Measurements from ENCODE around the gene TMEM123.

GRCh38 chr11:102499151-102499550 lies 46.6 kb upstream of the TMEM123 start:
- TF ChIP-seq CTCF (conservative IDR thresholded peaks at IDR 0.05; ENCODE audit: low read length), result no peak
- no peak for TF ChIP-seq EZH2phosphoT487 (IDR thresholded peaks at IDR 0.05; ENCODE audit: borderline replicate concordance)

Measured in Loucy (cell line).